GM21367 (cell line): ENCODE results near the gene IRF5.
"Not testable (repeated sequence)": the region's sequence is repeated elsewhere in the genome, so short reads cannot be mapped to it uniquely, and the experiment has no call there.

Experiments used
- ATAC-seq: cut with Tn5 transposase; IDR thresholded peaks from one replicate; pipeline ENCODE4 v1.9.1; 2021; ENCODE audit not compliant: unreplicated experiment

The IRF5 gene

GRCh38 chr7:128954830-128955802, 17.4 kb downstream of the IRF5 start:
- no peak for ATAC-seq

- no peak for ATAC-seq
Observed at GRCh38 chr7:128955981-128956380, 18.3 kb downstream of the IRF5 start.

GRCh38 chr7:128959296-128959695, 21.6 kb downstream of the IRF5 start:
- no peak for ATAC-seq

GRCh38 chr7:128961030-128961659, 23.4 kb downstream of the IRF5 start:
- ATAC-seq, result no peak

- ATAC-seq, result peak; percentile 19
Observed at GRCh38 chr7:128962899-128963298, 25.2 kb downstream of the IRF5 start.

- ATAC-seq, result peak; percentile 75
Observed at GRCh38 chr7:128963327-128963757, 25.6 kb downstream of the IRF5 start.

- no peak for ATAC-seq
Observed at GRCh38 chr7:128968624-128969023, 30.9 kb downstream of the IRF5 start.

GRCh38 chr7:128974241-128974934, 36.7 kb downstream of the IRF5 start:
- no peak for ATAC-seq

GRCh38 chr7:128982105-128982504, 44.4 kb downstream of the IRF5 start:
- ATAC-seq, result no peak

GRCh38 chr7:128985660-128986059, 47.9 kb downstream of the IRF5 start:
- ATAC-seq, result no peak

GRCh38 chr7:128986609-128987008, 48.9 kb downstream of the IRF5 start:
- ATAC-seq, result no peak

GRCh38 chr7:128988372-128988771, 50.6 kb downstream of the IRF5 start:
- no peak for ATAC-seq

GRCh38 chr7:128989961-128990360, 52.2 kb downstream of the IRF5 start:
- no peak for ATAC-seq

- no peak for ATAC-seq
Observed at GRCh38 chr7:128993419-128993818, 55.7 kb downstream of the IRF5 start.

GRCh38 chr7:128994560-128994959, 56.8 kb downstream of the IRF5 start:
- ATAC-seq, result not testable (repeated sequence)

- ATAC-seq, result no peak
Observed at GRCh38 chr7:128997181-128997580, 59.5 kb downstream of the IRF5 start.
